Mesothelial cell of epicardium (in vitro differentiated cells): ENCODE data around the gene ADPRHL1. TPM values are rescaled to one million over a fixed set of nuclear protein-coding genes. Genes with fewer than 3 reads are reported as not detected.
"Not testable (repeated sequence)": the region's sequence is repeated elsewhere in the genome, so short reads cannot be mapped to it uniquely, and the experiment has no call there.

Experiments used
- DNase-seq, 2 experiments: peaks; one replicate each; pipeline ENCODE4 v3.0.0; 2021; ENCODE audit warnings: low spot score in 2 of 2; ENCODE audit not compliant: unreplicated experiment in 2 of 2
- H3K27ac Mint-ChIP-seq: 2 replicates; pipeline ENCODE4 v1.8.0; 2021; ENCODE audit warnings: mixed read lengths
- H3K27me3 Mint-ChIP-seq: 2 replicates; pipeline ENCODE4 v1.8.0; 2021; ENCODE audit warnings: low read depth, mixed read lengths
- H3K36me3 Mint-ChIP-seq: 2 replicates; pipeline ENCODE4 v1.8.0; 2021; ENCODE audit warnings: mixed read lengths
- H3K4me1 Mint-ChIP-seq: 2 replicates; pipeline ENCODE4 v1.8.0; 2021; ENCODE audit warnings: mixed read lengths
- H3K4me3 Mint-ChIP-seq: 2 replicates; pipeline ENCODE4 v1.8.0; 2021; ENCODE audit warnings: mild to moderate bottlenecking, moderate library complexity, mixed read lengths
- H3K9me3 Mint-ChIP-seq: 2 replicates; pipeline ENCODE4 v1.8.0; 2021; ENCODE audit warnings: mixed read lengths
- CTCF ChIP-seq: fragments of 200-600 bp; sonication (generic); IDR thresholded peaks from one replicate; pipeline ENCODE4 v1.5.0; 2021; ENCODE audit warnings: antibody characterized with exemption; ENCODE audit not compliant: unreplicated experiment
- total RNA-seq: library from RNA; stranded (reverse); gene quantifications from 3 replicates; pipeline ENCODE4 v1.2.1, GENCODE V29; 2021

Gene ADPRHL1
- total RNA-seq, 1 donor from 2014 or later: 4.2 TPM

GRCh38 chr13:113471844-113472243, 18.6 kb upstream of the ADPRHL1 start:
- Mint-ChIP-seq H3K4me1 (peaks cover 8% of the 10 kb centered on the region), H3K9me3 (peaks cover 4% of the 10 kb centered on the region), H3K27ac (no peak overlapping the region), H3K4me3 (no peak overlapping the region), H3K27me3 (no peaks in the 10 kb centered on the region), H3K36me3 (peaks cover 45% of the 10 kb centered on the region)
- no peak for TF ChIP-seq CTCF
- no peak for DNase-seq

GRCh38 chr13:113470635-113471163, 17.4 kb upstream of the ADPRHL1 start:
- not testable (repeated sequence) for H3K27ac Mint-ChIP-seq, H3K27me3 Mint-ChIP-seq, H3K9me3 Mint-ChIP-seq, DNase-seq, H3K4me3 Mint-ChIP-seq
- Mint-ChIP-seq H3K36me3 (peaks cover 35% of the 10 kb centered on the region), H3K4me1 (peaks cover 11% of the 10 kb centered on the region)

GRCh38 chr13:113470073-113470472, 16.8 kb upstream of the ADPRHL1 start:
- no peaks in the 10 kb centered on the region for H3K27me3 Mint-ChIP-seq
- no peak overlapping the region for H3K4me3 Mint-ChIP-seq
- H3K27ac Mint-ChIP-seq: no peak overlapping the region
- TF ChIP-seq CTCF: no peak
- no peak for DNase-seq
- H3K9me3 Mint-ChIP-seq: no peaks in the 10 kb centered on the region
- peaks cover 34% of the 10 kb centered on the region for H3K36me3 Mint-ChIP-seq
- peaks cover 11% of the 10 kb centered on the region for H3K4me1 Mint-ChIP-seq

- peaks cover 11% of the 10 kb centered on the region for H3K4me1 Mint-ChIP-seq
- no peak overlapping the region for H3K4me3 Mint-ChIP-seq
- no peaks in the 10 kb centered on the region for H3K27me3 Mint-ChIP-seq
- peaks cover 30% of the 10 kb centered on the region for H3K36me3 Mint-ChIP-seq
- H3K27ac Mint-ChIP-seq: no peak overlapping the region
- TF ChIP-seq CTCF: no peak
- DNase-seq: no peak
- H3K9me3 Mint-ChIP-seq: no peaks in the 10 kb centered on the region
Measured at GRCh38 chr13:113469582-113469981, 16.3 kb upstream of the ADPRHL1 start.

GRCh38 chr13:113468472-113469201, 15.3 kb upstream of the ADPRHL1 start:
- Mint-ChIP-seq H3K9me3 (no peaks in the 10 kb centered on the region), H3K36me3 (peaks cover 22% of the 10 kb centered on the region), H3K4me3 (no peak overlapping the region), H3K27ac (peak overlapping the region; percentile 36), H3K27me3 (no peaks in the 10 kb centered on the region), H3K4me1 (peaks cover 11% of the 10 kb centered on the region)
- no peak for DNase-seq
- no peak for TF ChIP-seq CTCF

GRCh38 chr13:113468029-113468428, 14.7 kb upstream of the ADPRHL1 start:
- H3K4me1 Mint-ChIP-seq: peaks cover 11% of the 10 kb centered on the region
- peaks cover 18% of the 10 kb centered on the region for H3K36me3 Mint-ChIP-seq
- no peak for TF ChIP-seq CTCF
- DNase-seq: no peak
- no peaks in the 10 kb centered on the region for H3K9me3 Mint-ChIP-seq
- H3K27ac Mint-ChIP-seq: no peak overlapping the region
- no peak overlapping the region for H3K4me3 Mint-ChIP-seq
- no peaks in the 10 kb centered on the region for H3K27me3 Mint-ChIP-seq
